Measurements from ENCODE around the gene TENT5C. TPM values are rescaled to one million over a fixed set of nuclear protein-coding genes. Genes with fewer than 3 reads are reported as not detected.

Gene TENT5C
- under 0.01 and 0.35 TPM in 2 replicates for total RNA-seq

DNA sequence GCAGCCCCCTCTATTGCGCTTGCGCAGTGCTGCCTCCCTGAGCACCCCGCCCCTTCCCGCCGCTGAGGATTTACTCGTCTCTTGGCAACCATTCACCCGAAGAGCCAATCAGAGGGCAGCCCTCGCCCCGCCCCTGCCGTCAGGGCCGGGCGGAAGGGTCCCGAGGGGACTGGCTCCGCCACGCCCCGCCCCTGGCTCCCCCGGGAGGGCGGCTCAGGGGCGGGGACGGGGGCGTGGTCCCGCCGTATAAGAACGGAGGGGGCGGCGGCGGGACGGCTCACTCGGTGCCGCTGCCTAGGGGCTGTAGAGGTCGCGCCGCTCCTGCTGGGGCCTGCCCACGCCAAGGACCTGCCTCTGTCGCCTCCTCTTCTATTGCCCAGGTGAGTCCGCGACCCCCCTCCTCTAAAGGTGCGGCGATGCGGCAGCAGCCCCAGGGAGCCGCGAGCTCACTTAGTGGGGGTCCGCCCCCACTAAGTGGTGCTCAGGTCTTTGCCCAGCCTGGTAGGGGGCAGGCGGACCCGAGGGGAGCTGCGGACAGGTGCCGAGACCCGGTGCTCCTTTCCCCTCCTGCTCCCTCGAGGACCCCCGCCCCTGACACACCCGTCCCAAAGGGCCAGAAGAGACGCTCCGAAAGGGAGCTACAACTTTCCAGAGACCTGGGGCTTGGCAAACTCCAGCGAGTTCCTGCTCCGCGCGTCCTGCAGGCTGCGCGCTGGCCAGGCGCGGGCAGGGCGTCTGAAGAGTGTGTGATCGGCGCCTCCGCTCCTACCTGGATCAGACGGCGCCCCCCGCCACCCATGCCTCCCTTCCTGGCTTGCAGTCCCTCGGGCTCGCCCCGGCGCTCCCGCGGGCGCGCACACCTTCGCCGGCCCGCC, at the start of gene TENT5C:
Gene TENT5C (plus strand): TSS at position 275 of the 875 bp plus-strand sequence. CDS start 16,821 bp downstream, outside the sequence.

Other genes with a start within 250 kb of the TENT5C start
- gene MAN1A2, start 238.6 kb upstream of the TENT5C start, total RNA-seq: 22.3 and 22.8 TPM in 2 replicates

Measured in myometrial cell (primary cell).